NK-92 treated with Interleukin-12 subunit alpha and Interleukin-12 subunit beta, amount 100 ng/mL, for 24 hours (cell line): ENCODE data around the gene PLXDC2.
"Not testable (repeated sequence)": the region's sequence is repeated elsewhere in the genome, so short reads cannot be mapped to it uniquely, and the experiment has no call there.

Experiments
- DNase-seq: peaks from one replicate; lab custom pipeline; 2025; lab: John Stamatoyannopoulos, UW

The PLXDC2 gene

GRCh38 chr10:19977097-19977521, 160.9 kb downstream of the PLXDC2 start:
- no peak for DNase-seq

GRCh38 chr10:19979628-19980027, 163.4 kb downstream of the PLXDC2 start:
- DNase-seq: no peak

GRCh38 chr10:19983880-19984565, 167.8 kb downstream of the PLXDC2 start:
- DNase-seq: no peak

- no peak for DNase-seq
Measured at GRCh38 chr10:19985745-19986144, 169.5 kb downstream of the PLXDC2 start.

GRCh38 chr10:19986591-19986990, 170.4 kb downstream of the PLXDC2 start:
- no peak for DNase-seq

GRCh38 chr10:19987931-19988330, 171.7 kb downstream of the PLXDC2 start:
- DNase-seq: no peak

- DNase-seq: no peak
Measured at GRCh38 chr10:19993714-19994315, 177.6 kb downstream of the PLXDC2 start.

- DNase-seq: no peak
Measured at GRCh38 chr10:19998482-19998881, 182.2 kb downstream of the PLXDC2 start.

- DNase-seq: no peak
Measured at GRCh38 chr10:19999431-19999830, 183.2 kb downstream of the PLXDC2 start.

- not testable (repeated sequence) for DNase-seq
Measured at GRCh38 chr10:20002026-20002425, 185.8 kb downstream of the PLXDC2 start.

GRCh38 chr10:20002657-20003056, 186.4 kb downstream of the PLXDC2 start:
- DNase-seq: no peak

- DNase-seq: peak; percentile 6
Measured at GRCh38 chr10:20004087-20004523, 187.9 kb downstream of the PLXDC2 start.

GRCh38 chr10:20005638-20006037, 189.4 kb downstream of the PLXDC2 start:
- no peak for DNase-seq

GRCh38 chr10:20006169-20006870, 190.1 kb downstream of the PLXDC2 start:
- DNase-seq: no peak

GRCh38 chr10:20007426-20007825, 191.2 kb downstream of the PLXDC2 start:
- DNase-seq: no peak

- no peak for DNase-seq
Measured at GRCh38 chr10:20013991-20014750, 197.9 kb downstream of the PLXDC2 start.

GRCh38 chr10:20017961-20018360, 201.7 kb downstream of the PLXDC2 start:
- no peak for DNase-seq

GRCh38 chr10:20020677-20021076, 204.4 kb downstream of the PLXDC2 start:
- no peak for DNase-seq

- DNase-seq: no peak
Measured at GRCh38 chr10:20029523-20029922, 213.3 kb downstream of the PLXDC2 start.

- DNase-seq: no peak
Measured at GRCh38 chr10:20033476-20033875, 217.2 kb downstream of the PLXDC2 start.

GRCh38 chr10:20034732-20035131, 218.5 kb downstream of the PLXDC2 start:
- DNase-seq: no peak

- no peak for DNase-seq
Measured at GRCh38 chr10:20040012-20040411, 223.8 kb downstream of the PLXDC2 start.
